Smooth muscle cell (in vitro differentiated cells): Measurements from ENCODE around the gene SORCS2. TPM values are rescaled to one million over a fixed set of nuclear protein-coding genes. Genes with fewer than 3 reads are reported as not detected.

Source experiments
- DNase-seq: peaks from one replicate; lab custom pipeline; 2025; ENCODE audit not compliant: unreplicated experiment; lab: John Stamatoyannopoulos, UW
- H2AFZ ChIP-seq: fragments of 200-600 bp; sonication (generic); 2 replicates; pipeline ENCODE4 v1.6.0; 2016; ENCODE audit warnings: antibody characterized with exemption, low read depth, mild to moderate bottlenecking
- H3F3A ChIP-seq: fragments of 200-600 bp; sonication (generic); 2 replicates; pipeline ENCODE4 v1.6.0; 2017; ENCODE audit warnings: antibody characterized with exemption, low read depth
- H3K27ac ChIP-seq: fragments of 200-600 bp; sonication (generic); 2 replicates; pipeline ENCODE4 v1.5.1; 2016; ENCODE audit warnings: low read depth, mild to moderate bottlenecking
- H3K27me3 ChIP-seq: fragments of 200-600 bp; sonication (generic); 2 replicates; pipeline ENCODE4 v1.6.1; 2016; ENCODE audit warnings: low read depth, mild to moderate bottlenecking
- H3K36me3 ChIP-seq: fragments of 200-600 bp; sonication (generic); 2 replicates; pipeline ENCODE4 v1.5.1; 2016; ENCODE audit warnings: low read depth
- H3K4me1 ChIP-seq: fragments of 200-600 bp; sonication (generic); 2 replicates; pipeline ENCODE4 v1.5.1; 2016; ENCODE audit warnings: low read depth
- H3K4me2 ChIP-seq: fragments of 200-600 bp; sonication (generic); 2 replicates; pipeline ENCODE4 v1.6.0; 2016; ENCODE audit warnings: mild to moderate bottlenecking
- H3K4me3 ChIP-seq: fragments of 200-600 bp; sonication (generic); 2 replicates; pipeline ENCODE4 v1.5.1; 2016; ENCODE audit warnings: mild to moderate bottlenecking
- H3K79me2 ChIP-seq: fragments of 200-600 bp; sonication (generic); 2 replicates; pipeline ENCODE4 v1.6.0; 2016; ENCODE audit warnings: low read depth, mild to moderate bottlenecking
- H3K9ac ChIP-seq: fragments of 200-600 bp; sonication (generic); 2 replicates; pipeline ENCODE4 v1.6.0; 2016; ENCODE audit warnings: low read depth
- H3K9me3 ChIP-seq: fragments of 200-600 bp; sonication (generic); replicated peaks from 2 replicates; pipeline ENCODE4 v1.5.1; 2016; ENCODE audit warnings: low read depth
- H4K20me1 ChIP-seq: fragments of 200-600 bp; sonication (generic); 2 replicates; pipeline ENCODE4 v1.6.0; 2016; ENCODE audit warnings: low read depth
- WGBS: methylation state at CpG from one replicate; pipeline ENCODE4 v1.1.7; 2016; ENCODE audit warnings: low lambda C conversion rate; 5-methylcytosine and 5-hydroxymethylcytosine counted together
- polyA plus RNA-seq: library from polyadenylated mRNA; unstranded; fragments of >200 nt; fragmentation: Nextera tagmentation; extraction: Ambion mirVana; gene quantifications from 2 replicates; pipeline ENCODE4 v1.2.1, GENCODE V29; 2016
- total RNA-seq: library from RNA; depleted of rRNA; stranded (reverse); fragments of >200 nt; gene quantifications from 2 replicates; pipeline ENCODE4 v1.2.3, GENCODE V29; 2014
- TF ChIP-seq, protein P1 (sequence below): fragments of 200-600 bp; sonication (generic); IDR thresholded peaks from 2 replicates; pipeline ENCODE4 v1.5.1; 2017; ENCODE audit warnings: borderline replicate concordance, mild to moderate bottlenecking, antibody characterized with exemption; ENCODE audit not compliant: insufficient read depth, poor library complexity, severe bottlenecking

Gene SORCS2
- total and polyA plus RNA-seq, 2 experiments from 2014 or later, result 5.2 to 9.3 TPM

- H3K4me2 ChIP-seq, result no peak overlapping the region
- H3K36me3 ChIP-seq, result no peaks in the 10 kb centered on the region
- no peak overlapping the region for H2AFZ ChIP-seq
- no peaks in the 10 kb centered on the region for H4K20me1 ChIP-seq
- H3K4me3 ChIP-seq, result no peak overlapping the region
- WGBS, result 93% methylated on average over 28 of the region's 28 CpGs
- H3K4me1 ChIP-seq, result peaks cover 28% of the 10 kb centered on the region
- no peak for DNase-seq
- TF ChIP-seq, protein P1, sequence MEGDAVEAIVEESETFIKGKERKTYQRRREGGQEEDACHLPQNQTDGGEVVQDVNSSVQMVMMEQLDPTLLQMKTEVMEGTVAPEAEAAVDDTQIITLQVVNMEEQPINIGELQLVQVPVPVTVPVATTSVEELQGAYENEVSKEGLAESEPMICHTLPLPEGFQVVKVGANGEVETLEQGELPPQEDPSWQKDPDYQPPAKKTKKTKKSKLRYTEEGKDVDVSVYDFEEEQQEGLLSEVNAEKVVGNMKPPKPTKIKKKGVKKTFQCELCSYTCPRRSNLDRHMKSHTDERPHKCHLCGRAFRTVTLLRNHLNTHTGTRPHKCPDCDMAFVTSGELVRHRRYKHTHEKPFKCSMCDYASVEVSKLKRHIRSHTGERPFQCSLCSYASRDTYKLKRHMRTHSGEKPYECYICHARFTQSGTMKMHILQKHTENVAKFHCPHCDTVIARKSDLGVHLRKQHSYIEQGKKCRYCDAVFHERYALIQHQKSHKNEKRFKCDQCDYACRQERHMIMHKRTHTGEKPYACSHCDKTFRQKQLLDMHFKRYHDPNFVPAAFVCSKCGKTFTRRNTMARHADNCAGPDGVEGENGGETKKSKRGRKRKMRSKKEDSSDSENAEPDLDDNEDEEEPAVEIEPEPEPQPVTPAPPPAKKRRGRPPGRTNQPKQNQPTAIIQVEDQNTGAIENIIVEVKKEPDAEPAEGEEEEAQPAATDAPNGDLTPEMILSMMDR, result no peak
- no peaks in the 10 kb centered on the region for H3K9me3 ChIP-seq
- no peaks in the 10 kb centered on the region for H3K79me2 ChIP-seq
- no peak overlapping the region for H3K27ac ChIP-seq
- no peaks in the 10 kb centered on the region for H3F3A ChIP-seq
- H3K27me3 ChIP-seq, result peaks cover 17% of the 10 kb centered on the region
- H3K9ac ChIP-seq, result no peak overlapping the region
These were observed 399.2 kb downstream of the SORCS2 start for GRCh38 chr4:7591409-7592053.

DNA sequence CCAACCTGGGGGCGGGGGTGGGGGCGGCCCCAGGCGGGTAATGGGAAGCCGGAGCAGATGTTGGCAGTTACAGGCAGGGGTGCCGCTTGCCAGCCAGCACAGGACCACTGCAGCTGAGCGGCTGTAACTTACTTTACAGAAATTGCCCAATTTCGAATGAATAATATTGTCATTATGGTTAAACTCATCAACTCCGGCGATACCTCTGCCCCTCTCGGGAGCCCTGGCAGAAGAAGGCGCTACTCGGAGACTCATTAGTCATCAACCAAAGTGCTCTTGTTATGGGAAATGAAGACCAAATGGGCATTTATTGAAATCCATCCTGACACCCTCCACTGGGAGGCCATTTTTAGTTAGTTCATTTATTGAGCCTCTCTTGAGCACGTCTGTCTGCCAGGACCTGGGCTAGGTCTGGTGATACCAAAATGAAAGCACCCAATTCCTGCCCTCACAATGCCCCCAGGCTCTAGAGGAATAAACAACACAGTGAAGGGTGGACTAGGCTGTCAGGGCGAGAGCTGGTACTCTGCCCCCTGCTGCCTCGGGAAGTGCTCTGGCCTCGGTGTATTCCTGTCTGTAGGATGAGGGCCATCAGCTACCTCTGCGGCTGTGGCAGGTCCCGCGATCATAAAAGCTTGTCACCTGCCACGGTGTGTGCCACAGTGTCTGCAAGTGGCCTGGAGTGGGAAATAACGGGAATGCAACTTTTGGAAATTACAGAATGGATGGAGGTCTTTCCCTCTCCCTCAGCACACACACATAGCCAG is 401.5 kb downstream of the SORCS2 start:
- Histone ChIP-seq H3K79me2 (no peaks in the 10 kb centered on the region), H3K27me3 (peaks cover 21% of the 10 kb centered on the region)
- TF ChIP-seq, protein P1, result no peak

GRCh38 chr4:7595934-7596461 is 403.7 kb downstream of the SORCS2 start:
- peaks cover 20% of the 10 kb centered on the region for H3K4me1 ChIP-seq
- H2AFZ ChIP-seq, result no peak overlapping the region
- H4K20me1 ChIP-seq, result no peaks in the 10 kb centered on the region
- no peak for DNase-seq
- TF ChIP-seq, protein P1, result no peak
- no peaks in the 10 kb centered on the region for H3K79me2 ChIP-seq
- no peaks in the 10 kb centered on the region for H3F3A ChIP-seq
- H3K9me3 ChIP-seq, result no peaks in the 10 kb centered on the region
- H3K4me3 ChIP-seq, result no peak overlapping the region
- no peaks in the 10 kb centered on the region for H3K36me3 ChIP-seq
- H3K4me2 ChIP-seq, result no peak overlapping the region
- H3K9ac ChIP-seq, result no peak overlapping the region
- H3K27ac ChIP-seq, result no peak overlapping the region
- WGBS, result 74% methylated on average over 11 of the region's 11 CpGs
- H3K27me3 ChIP-seq, result peaks cover 21% of the 10 kb centered on the region

More for the DNA sequence above, 401.5 kb downstream of the SORCS2 start:
- no peaks in the 10 kb centered on the region for H3K36me3 ChIP-seq
- H3K4me2 ChIP-seq, result no peak overlapping the region
- H3K27ac ChIP-seq, result no peak overlapping the region
- WGBS, result 78% methylated on average over 21 of the region's 21 CpGs
- no peaks in the 10 kb centered on the region for H4K20me1 ChIP-seq
- H3K4me1 ChIP-seq, result peaks cover 25% of the 10 kb centered on the region
- DNase-seq, result no peak
- H3K4me3 ChIP-seq, result no peak overlapping the region
- H3K9ac ChIP-seq, result no peak overlapping the region
- no peaks in the 10 kb centered on the region for H3K9me3 ChIP-seq
- H3F3A ChIP-seq, result no peaks in the 10 kb centered on the region
- H2AFZ ChIP-seq, result no peak overlapping the region
